NCI-H1694 (cell line): ENCODE data around the gene COL23A1.

Experiments used
- DNase-seq: peaks from one replicate; lab custom pipeline; 2025; lab: John Stamatoyannopoulos, UW

The COL23A1 gene

DNA sequence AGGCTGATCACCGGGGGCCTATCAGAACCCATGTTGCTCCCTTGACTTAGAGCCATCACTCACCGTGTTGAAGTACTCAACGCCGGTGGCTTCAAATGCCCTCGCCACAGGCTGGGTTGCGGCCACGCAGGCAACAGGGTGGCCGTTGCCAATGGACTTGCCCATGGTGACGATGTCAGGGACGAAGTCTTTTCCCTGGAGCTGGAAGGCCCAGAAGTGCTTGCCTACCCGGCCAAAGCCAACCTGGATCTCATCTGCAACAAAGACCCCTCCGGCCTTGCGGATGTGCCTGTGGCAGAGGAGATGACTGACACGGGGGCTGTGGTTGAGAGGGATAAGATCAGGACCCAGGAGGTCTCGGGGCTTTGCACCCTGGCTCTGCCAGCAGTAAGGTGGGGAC is 367.9 kb downstream of the COL23A1 start:
- no peak for DNase-seq

DNA sequence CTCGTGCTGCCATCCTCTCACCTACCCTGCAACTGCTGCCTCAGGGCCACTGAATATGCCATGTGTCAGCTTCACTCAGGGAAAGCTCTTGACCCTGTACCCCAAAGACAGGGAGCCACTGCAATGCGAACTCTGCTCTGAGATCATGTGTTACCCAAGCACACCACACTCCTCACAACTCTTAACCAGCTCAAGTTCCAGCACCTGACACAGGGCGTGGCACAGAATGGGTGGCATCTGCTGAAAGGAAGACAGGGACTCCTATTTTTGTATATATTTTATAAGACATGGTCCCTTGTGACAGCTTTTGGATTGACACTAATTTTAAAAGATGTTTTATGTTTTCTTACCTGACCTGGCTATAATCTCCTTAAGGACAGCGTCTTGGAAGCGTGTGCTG is 368.3 kb downstream of the COL23A1 start:
- no peak for DNase-seq

DNA sequence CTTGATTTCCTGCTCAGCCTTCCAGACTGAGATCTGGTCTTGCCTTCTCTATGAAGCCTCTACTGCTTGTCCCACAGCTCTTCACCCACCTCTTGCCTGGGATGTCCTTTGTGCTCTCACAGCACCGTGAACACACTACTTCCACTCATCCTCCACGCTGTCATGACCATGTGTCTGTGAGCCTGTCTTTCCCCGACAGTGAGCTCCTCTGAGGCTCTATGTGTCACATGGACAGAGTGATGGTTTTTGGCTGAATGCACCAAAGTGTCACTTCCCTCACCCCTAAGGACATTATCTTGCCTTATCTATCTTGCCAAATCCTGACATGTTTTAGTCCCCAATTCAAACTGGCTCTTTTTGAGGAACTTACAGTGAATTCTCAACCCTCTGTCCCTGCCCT is 368.9 kb downstream of the COL23A1 start:
- DNase-seq = no peak

DNA sequence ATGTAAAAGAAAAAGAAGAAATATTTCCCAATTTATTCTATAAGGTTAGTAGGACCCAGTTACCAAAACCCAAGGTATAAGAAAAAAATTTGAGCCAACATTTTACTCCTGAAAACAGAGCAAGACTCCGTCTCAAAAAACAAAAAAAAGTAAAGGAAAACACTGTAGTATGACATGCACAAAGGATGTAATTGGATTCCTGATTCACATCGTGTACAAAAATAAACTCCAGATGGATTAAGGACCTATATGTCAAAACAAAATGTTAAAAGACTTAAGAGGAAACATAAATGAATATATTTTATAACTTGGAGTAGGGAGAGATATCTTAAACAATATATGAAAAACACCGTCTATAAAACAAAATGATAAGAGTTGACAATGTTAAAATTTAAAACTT is 371.4 kb downstream of the COL23A1 start:
- no peak for DNase-seq

DNA sequence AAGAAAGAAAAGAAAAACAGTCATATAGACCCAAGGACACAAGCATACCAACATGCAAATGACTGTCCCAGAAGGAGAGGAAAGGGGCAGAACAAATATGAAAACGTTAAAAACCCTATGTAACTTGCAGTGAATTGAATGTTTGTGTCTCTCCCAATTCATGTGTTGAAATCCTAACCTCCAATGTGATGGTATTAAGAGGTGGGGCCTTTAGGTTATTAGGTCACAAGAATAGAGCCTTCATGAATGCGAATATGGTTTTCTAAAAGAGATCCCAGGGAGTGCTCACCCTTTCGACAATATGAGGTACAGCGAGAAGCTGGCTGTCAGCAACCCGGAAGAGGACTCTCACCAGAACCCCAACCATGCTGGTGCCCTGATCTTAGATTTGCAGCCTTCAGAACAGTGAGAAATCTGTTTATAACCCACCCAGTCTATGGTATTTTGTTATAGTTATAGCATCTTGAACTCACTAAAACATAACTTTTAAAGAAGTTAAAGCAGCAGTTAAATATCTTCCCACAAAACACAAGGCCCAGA is 371.9 kb downstream of the COL23A1 start:
- no peak for DNase-seq

DNA sequence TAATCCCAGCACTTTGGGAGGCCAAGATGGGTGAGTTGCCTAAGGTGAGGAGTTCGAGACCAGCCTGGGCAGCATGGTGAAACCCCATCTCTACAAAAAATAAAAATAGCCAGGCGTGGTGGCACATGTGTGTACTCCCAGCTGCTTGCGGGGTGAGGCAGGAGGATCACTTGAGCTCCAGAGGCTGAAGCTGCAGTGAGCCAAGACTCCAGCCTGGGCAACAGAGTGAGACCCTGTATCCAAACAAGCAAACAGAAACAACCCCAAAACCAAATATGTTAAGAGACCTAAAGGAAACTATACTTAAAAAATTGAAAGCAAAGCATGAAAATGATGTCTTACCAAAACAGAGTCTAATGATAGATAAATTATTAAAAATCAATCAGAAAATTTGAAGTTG is 373.4 kb downstream of the COL23A1 start:
- no peak for DNase-seq

DNA sequence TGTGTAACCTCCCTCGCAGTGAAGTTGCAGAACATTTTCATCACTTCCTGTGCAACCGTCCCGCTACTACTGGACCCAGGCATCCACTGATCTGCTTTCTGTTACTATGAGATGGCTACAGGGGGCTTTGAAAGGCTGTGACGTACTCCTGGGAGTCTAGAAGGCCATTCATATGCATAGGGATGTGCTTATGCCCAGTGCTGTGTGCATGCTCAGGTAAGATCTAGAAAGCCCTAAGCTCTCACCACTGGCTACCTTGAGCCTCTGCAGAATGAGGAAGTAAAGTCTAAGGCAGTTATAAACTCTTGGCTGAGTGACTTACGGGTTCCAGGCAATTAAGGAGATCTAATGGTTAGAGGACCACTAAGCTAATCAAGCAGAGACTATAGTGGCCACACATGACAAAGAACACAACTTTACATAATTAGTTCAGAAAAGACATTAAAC is 374.1 kb downstream of the COL23A1 start:
- no peak for DNase-seq

DNA sequence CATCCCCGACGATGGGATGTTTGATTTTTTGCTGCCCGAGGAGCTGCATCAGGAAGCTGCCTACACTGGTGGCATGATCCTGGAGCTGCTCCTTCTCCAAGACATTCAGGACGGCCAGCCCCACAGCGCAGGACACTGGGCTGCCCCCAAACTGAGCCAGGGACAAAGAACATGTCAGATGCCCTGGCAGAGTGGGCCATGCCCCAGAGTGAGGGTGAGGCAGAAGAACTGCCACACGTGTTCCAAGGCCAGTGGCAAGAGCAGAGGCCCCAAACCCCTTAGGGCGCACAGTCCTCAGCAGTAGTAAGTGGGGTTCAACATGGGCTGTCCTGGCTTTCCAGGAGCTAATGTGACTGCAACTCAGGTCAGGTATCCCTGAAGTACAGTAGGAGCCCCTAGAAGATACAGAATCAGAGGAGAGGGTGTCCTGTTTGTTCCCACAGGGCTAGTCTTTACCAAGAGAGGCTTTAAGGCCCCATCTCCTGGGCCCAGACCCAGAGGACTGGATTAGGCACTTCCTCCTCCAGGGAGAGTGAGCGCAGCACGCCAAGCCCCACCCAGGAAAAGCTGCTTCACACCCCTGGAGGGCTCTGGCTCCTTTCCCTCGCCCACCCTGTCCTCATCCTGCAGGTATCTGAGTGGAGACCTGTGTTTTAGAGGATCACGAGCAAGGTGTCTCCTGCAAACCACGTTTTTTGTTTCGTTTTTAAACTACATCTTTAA is 374.8 kb downstream of the COL23A1 start:
- DNase-seq = no peak

DNA sequence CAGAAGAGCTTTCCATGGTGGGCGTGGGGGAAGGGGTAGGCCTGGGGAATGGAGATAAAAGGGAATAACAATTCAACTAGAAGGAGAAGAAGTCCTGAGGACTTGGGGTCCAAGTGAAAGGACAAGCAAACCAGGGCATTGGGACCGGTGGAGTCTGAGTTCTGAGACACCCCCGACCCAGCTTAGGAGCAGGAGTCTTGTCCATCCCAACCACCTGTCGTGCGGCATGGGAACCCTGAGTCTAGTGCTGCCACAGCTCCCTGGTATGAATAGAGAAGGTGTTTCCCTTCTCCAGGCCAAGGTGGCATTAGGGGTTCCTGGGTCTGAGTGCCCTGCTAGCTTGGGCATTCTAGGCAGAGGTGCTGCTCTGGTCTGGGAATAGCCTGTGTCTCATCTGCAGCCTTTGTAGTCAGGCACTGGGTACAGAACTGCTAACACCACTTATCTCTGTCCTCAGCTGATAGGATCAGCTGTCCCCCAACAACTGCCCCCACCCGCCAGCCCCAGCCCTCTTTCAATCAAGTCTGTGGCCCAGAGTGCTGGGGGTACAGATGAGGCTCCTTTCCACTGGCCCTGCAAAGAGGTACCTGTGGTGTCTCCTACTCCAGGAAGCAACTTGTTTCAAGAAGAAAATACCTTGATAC is 375.9 kb downstream of the COL23A1 start:
- no peak for DNase-seq

DNA sequence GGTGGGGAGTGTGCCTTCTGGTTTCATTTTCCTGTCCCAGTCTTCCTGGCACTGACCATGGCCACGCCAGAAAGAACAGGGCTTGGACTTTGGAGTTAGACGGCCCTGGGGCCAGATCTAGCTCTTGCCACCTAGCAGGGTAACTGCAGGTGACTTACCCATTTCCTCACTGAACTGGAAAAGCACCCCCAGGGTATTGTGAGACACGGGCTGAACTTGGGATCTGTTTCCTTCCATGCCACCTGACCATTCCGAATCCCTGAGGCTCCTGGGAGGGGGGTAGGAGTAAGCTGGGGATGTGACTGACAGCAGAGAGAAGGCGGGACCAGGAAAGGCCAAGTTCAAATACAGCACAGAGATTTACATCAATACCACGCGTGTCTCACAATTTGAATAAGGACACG is 376.4 kb downstream of the COL23A1 start:
- no peak for DNase-seq

DNA sequence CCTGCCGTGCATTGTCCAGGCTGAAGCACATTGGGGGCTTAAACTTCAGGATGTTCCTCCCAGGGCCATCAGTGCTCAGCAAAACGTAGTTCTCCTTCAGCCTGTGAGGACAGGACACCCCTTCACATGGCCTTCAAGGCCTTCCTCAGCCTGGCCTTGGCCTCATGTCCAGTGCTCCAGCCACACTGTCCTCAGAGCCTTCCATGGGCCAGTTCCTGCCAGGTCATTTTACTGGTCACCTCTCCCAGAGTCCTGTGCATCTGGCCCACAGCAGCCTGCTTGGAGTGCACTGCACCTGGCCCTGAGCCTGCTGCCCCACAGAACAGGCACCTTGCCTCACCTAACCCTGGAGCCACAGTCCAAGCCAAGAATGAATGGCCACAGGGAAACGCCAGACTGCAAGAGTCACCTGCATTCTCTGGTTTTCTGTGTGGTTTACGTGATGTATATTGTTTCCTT is 377.2 kb downstream of the COL23A1 start:
- no peak for DNase-seq

DNA sequence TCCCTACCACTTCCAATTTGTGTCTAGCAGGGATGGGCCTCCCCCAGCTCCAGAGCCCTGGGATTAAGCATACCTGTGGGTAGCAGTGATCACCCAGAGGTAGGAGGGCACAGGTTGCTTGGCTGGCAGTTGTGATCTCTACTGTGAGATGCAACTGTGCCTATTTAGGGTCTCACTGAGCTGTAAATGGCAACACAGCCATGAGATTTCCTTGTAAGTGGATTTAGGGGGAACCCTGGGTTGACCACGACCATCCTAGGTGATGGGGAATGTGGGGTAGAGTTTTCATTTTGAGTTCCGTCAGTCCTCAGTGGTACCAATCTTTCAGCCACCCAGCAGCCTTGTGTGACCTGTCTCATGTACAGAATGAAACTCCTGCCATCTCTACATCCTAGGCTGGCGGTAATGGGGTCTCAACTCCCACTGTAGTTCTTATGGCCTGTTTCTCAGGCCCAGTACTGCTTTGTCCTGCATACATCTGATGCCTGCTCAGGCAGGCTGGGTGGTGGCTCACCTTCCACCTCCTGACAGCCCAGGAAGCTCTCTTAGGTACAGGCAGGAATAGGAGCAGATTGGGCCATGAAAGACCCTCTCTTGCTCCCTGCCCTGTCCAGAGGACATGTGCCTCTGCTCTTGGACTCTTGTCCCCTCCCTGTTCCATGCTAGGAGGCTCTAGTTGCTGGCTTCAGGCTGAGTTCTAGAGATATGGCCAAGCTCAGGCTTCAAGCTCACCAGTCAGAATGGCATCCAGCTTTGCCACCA is 377.8 kb downstream of the COL23A1 start:
- no peak for DNase-seq

DNA sequence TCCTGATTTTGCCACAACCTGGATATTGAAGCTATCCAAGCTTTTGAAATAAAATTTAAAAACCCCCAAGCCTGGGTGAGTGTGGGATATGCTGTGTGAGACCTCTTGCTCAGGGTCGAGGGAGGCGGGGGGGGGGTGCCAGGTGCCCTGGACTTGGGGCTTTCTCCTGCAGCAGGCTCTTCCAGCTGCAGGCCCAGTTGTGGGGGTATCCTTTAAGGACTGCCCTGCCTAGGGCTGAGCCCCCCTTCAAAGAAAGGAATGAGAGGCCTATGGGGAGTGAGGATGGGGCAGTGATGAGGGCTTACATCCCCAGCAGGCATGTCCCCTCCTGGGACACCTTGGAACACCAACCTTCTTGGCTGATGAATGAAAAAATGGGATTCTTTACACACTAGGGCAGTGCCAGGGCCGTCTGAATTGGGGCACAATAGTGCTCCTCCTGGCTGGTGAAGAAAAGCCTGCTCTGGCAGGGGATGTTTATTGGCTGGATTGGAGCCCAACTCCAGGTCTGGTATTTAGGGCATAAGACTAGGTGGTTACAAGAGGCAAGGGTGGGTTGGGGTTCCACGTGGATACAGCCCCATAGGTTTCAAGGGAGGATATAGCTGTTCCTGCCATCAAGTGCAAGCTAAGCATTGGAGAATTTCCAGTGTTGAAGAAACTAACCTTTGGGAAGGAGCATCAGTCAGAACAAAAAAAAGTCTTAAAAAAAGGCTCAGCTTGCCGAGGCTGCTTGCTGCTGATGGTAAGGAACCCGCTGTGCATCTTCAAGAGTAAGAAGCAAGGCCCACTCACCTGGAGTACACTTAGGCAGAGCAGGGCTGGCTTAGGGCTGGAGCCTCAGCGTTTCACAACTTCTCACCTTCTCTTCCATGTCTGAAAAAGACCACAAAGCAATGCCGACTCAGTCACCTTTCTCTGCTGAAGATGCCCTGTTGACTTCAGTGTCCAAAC is 378.8 kb downstream of the COL23A1 start:
- DNase-seq = no peak

DNA sequence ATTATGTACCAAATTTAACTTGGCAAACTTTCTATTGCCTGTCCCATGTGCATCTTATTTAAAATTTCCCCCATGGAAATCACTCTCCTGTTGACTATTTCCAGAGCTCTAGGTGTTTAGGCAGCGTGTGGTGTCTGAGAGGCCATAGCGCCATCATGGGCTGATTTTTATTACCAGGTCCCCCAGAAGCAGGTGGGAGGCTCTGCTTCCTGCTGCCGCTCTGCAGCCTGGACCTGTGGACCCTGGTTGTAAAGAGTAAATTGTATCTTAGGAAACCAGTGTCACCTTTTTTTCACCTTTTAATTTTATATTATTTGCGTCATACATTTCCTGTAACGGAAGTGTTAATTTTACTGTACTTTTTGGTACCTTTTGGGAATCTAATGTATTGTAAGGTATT is 379.5 kb downstream of the COL23A1 start:
- DNase-seq = no peak

DNA sequence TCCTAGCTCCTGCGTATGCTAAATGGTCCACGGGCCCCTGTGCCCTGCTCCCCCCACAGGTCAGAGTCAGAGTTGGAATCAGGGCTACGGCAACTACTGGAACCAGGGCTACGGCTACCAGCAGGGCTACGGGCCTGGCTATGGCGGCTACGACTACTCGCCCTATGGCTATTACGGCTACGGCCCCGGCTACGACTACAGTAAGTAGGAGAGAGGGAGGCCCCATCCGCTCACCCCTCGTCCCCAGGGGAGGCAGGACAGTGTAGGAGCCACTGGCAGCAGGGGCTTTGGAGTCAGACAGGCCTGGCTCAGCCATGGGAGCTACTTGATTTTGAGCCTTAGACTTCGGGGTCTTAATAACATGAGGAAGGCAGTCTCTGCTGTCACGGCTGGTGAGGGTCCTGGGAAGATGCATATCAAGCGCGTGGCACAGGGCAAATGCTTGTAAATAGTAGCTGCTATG is 380.1 kb downstream of the COL23A1 start:
- no peak for DNase-seq

DNA sequence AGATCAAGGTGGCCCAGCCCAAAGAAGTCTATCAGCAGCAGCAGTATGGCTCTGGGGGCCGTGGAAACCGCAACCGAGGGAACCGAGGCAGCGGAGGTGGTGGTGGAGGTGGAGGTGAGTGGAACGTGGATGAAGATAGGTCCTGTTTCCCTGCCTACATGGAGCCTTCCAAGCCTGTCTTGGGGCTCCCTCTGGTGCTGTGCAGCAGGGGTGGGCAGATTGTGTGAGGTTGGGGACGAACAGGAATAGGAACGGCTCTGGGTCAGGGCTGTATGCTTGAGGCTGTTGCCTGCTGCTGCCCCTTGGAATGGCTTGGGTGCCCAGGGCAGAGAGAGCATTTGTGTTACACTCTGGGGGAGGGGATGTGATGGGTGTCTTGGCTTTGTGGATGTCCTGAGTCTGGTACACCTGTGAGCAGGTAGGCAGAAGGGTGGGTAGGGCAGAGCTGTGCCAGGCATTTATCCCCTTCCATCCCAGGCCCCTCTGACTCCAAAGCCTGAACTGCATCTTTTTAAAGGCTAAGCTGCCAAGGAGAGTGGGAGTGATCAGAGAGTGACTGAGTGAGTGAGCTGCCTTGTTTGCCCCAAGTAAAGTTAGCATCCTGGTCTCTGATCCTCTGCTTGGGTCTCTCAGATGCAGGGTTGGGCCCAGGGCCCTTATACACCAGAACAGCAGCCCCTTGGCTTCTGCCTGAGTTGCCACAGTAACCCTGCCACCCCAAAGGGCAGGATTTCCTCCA is 380.7 kb downstream of the COL23A1 start:
- DNase-seq = no peak

DNA sequence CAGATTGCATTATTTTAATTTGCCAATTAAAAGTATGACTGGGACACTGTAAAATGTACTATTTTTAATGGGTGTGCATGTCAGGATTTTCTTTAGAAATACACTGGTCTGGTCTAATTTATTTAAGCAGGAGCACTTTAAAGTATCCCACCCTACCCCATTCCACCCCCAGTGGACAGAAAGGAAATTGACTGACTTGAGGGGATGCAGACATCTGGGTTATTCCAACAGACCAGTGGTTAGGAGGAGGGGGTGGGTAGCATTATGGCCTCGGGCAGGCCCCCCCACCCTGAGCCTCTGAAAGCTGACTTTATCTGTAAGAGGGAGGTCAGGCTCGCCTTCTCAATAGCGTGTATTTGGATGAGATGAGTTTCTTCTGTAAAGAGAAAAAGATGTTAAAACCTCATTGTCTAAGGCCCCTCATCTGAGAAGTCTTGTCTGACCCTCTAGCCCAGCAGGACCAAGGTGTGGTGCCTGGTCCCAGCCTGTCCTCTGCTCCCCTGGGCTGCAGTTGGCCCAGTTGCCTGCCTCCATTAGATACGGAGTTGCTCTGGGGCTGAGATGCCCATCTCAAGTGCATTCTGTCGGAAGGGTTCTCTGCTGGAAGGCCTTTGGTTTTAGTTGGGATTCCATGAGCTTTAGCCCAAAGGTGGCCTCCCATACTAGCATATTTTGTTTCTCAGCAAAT is 381.5 kb downstream of the COL23A1 start:
- no peak for DNase-seq

DNA sequence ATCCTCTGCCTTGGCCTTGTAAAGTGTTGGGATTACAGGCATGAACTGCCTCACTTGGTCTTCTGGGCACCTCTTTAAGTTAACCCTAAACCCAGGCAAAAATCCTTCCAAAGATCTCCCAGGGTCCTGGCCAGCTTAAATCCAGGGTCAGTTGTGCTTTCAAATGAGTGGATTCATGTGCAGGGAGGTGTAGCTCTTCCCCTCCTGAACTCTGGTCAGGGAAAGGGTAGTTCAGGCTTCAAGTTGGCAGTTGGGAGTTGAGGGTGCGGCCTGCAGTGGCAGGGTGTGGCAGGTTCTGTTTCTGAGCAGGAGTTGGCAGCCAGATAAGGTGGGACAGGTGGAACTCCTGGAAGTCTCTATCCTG is 382.3 kb downstream of the COL23A1 start:
- no peak for DNase-seq

DNA sequence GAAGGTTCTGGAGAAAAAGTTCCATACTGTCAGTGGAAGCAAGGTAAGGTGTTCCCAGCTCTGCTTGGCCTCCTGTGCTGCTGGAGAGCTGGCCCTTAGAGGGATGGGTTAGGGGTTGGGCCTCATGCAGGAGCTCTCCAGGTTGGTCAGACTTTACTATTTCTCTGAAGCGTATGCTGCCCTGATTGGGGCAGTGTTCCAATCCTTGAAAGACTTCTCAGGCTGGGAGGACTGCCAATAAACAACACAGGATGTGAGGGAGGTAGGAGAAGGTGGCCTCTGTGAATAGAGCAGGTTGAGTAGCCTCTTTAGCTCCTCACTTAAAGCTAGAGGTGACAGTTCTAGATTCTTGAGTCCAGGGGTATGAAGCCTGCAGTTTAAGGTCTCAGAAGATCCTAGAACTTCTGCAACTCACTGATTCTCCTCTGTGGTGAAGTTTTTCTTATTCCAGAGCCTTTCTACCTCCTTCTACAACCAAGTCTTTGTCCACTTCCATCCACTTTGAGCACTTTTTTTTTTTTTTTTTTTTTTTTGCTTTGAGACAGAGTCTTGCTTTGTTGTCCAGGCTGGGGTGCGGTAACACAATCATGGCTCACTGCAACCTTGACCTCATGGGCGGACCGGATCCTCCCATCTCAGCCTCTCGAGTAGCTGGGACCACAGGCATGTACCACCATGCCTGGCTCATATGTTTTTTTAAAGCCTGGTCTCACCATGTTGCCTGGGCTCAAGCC is 382.8 kb downstream of the COL23A1 start:
- no peak for DNase-seq
